Left hindlimb (tissue), 1 donor: ENCODE data around the gene CDC34.

Source experiments
- DNase-seq: peaks from one replicate; pipeline ENCODE4 v3.0.0-alpha.2; 2018

CDC34 gene

GRCh38 chr19:497869-498510 is 33.6 kb upstream of the CDC34 start:
- DNase-seq: peak; percentile 26

- DNase-seq: peak; percentile 39
Measured at GRCh38 chr19:498511-498891, 33.1 kb upstream of the CDC34 start.

- DNase-seq: peak; percentile 27
Measured at GRCh38 chr19:498977-499623, 32.5 kb upstream of the CDC34 start.

GRCh38 chr19:501646-502045 is 29.9 kb upstream of the CDC34 start:
- peak; percentile 22 for DNase-seq

GRCh38 chr19:504616-505015 is 26.9 kb upstream of the CDC34 start:
- no peak for DNase-seq

- peak; percentile 98 for DNase-seq
Measured at GRCh38 chr19:506404-507285, 24.9 kb upstream of the CDC34 start.

- DNase-seq: peak; percentile 81
Measured at GRCh38 chr19:507286-508203, 24.0 kb upstream of the CDC34 start, which contains the start of gene TPGS1. TPGS1 (plus strand) TSS chr19:507497; CDS start chr19:507507, 10 bp downstream.

- DNase-seq: peak; percentile 40
Measured at GRCh38 chr19:508204-509150, 23.1 kb upstream of the CDC34 start.

- peak; percentile 87 for DNase-seq
Measured at GRCh38 chr19:510606-511100, 20.9 kb upstream of the CDC34 start.

- DNase-seq: peak; percentile 78
Measured at GRCh38 chr19:511101-511851, 20.3 kb upstream of the CDC34 start.

- DNase-seq: peak; percentile 48
Measured at GRCh38 chr19:512547-513365, 18.8 kb upstream of the CDC34 start.

- no peak for DNase-seq
Measured at GRCh38 chr19:513368-514165, 18.0 kb upstream of the CDC34 start.

GRCh38 chr19:514166-514663 is 17.3 kb upstream of the CDC34 start:
- no peak for DNase-seq

- peak; percentile 98 for DNase-seq
Measured at GRCh38 chr19:517721-518597, 13.6 kb upstream of the CDC34 start.

- DNase-seq: peak; percentile 59
Measured at GRCh38 chr19:518598-519231, 12.8 kb upstream of the CDC34 start.

GRCh38 chr19:519449-519865 is 12.1 kb upstream of the CDC34 start:
- no peak for DNase-seq

GRCh38 chr19:522726-523125 is 8.8 kb upstream of the CDC34 start:
- no peak for DNase-seq
